NCI-H2029 (cell line): ENCODE data around the gene CRYBG2.
"Not testable (repeated sequence)": the region's sequence is repeated elsewhere in the genome, so short reads cannot be mapped to it uniquely, and the experiment has no call there.

Experiments
- DNase-seq: peaks from one replicate; lab custom pipeline; 2025; lab: John Stamatoyannopoulos, UW

The CRYBG2 gene

DNA sequence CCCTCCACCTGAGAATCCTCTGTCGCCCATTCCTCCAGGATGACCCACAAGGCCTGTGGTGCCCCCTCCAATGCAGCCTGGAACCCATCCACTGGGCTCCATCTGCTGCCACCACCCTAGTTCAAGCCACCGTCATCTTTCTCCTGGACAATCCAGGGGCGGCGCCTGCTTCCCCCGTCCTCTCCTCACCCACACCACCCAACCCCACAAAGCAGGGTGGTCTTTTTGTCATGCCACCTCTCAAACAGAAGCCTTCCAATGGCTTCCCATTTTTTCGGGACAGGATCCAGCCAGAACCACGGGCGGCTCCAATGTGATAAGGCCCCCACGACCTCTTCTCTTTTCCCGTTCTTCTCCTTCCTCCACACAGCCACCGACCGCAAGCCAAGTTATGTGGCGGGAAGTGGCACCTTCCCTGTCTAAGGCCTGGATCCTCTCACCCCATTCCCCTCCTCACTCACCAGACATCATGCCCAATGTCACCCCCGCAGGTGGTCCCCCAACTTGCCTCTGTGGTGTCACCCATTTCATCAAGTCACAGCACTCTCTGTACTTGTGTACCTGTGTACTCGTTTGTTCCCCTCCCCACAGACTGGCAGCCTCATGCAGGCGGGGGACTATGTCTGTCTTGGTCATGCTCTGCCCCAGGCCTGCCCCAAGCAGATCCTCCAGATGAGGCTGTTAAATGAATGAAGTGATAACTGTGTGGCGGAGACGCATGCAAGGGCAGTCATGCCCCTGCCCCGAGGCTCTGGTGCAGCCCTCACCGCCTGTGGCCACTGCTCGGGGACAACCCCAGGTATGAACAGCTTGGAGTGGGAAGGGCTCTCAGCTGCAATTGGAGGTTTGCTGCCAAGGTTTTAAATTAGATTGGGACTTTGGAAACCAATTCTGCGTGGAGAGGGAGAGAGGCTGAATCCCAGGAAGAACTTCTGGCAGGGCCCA is 58.5 kb downstream of the CRYBG2 start:
- no peak for DNase-seq

DNA sequence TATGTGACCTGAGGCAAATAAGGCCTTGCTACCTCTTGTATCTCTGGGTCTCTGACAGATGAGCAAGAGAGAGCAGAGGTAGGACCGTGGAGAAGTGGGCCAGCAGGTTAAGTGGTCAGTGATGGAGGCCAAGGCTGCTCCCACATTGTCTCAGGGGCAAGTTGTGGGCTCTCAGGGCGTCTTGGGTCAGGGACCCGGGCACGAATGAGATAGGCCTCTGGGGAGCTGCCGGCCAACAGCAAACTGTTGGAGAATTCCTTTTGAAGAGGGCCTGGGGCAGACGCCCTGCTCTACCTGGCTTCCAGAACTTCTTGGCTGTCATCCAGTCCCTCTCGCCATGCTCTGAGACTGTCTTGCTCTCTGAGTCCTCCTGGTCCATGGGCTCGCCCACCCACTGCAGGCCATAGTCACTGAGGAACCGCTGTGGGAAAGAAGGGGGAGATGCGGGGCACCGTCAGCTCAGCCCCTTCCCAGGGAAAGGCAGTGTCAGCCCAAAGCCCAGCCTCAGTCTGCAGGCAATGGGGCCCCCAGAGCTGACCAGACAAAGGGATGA is 59.9 kb downstream of the CRYBG2 start:
- no peak for DNase-seq

DNA sequence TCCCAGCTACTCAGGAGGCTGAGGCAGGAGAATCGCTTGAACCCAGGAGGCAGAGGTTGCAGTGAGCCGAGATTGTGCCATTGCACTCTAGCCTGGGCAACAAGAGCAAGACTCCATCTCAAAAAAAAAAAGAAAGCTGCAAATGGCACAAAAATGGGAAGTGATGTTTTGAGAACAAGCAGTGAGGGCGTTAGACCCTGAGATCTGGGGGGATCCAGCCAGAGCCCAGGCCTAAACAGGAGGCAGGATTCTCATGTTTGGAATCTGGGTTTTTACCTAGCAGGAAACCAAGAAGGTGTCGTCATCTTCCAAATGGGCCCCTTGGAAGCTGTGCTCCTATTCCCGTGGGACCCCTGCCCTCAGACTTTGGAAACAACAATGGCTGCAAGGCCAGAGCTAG is 61.2 kb downstream of the CRYBG2 start:
- not testable (repeated sequence) for DNase-seq

DNA sequence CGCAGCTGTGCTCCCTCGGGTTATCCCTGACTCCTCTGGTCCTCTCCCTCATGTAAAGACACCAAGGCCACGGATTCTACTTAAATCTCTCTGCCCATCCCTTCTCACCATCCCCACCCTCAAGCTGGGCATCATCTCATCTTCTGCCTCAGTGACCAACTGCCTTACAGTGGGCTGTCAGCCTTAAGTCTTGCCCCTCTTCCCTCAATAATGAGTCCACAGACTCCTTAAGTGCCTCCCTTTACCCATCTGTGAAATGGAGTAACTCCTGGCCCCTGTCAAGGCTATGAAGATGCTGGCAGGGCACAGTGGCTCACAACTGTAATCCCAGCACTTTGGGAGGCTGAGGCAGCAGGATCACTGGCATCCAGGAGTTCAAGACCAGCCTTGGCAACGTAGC is 62.0 kb downstream of the CRYBG2 start:
- DNase-seq, result no peak

DNA sequence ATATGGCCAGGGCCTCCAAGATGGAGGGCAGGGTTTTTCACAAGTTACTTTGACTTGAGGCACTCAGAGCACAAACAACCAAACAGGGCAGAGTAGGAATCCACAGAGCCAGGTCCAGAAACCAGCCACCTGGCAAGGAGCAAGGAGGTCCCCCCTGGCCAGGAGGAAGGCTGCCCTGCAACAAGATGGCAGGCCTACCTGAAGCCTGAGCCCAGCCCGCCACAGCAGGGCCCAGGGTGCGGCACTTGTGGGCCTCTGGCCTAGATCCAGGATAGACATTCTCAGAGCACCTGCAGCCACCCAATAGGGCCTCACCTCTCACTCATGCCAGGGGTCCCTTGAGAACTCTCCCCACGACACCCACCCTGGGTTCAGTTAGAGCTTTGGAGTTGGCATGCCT is 62.5 kb downstream of the CRYBG2 start:
- DNase-seq, result no peak

DNA sequence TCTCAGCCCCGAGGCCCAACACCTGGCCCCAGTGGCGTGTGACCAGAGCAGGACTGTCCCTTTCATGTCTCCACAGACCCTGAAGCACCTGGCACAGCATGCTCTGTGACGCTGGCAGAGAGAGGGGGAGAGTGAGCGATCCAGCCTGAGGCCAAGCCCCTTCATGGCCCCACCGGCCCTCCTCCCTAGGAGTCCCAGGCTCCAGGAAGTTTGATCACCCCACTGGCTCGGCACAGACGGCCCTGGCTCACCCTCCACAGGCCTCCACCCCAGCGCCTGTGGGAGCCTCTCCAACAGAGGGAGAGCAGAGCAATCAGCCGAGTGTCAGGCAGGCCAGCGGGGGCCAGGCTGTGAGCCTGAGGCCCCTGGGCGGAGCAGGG is 63.1 kb downstream of the CRYBG2 start:
- no peak for DNase-seq

DNA sequence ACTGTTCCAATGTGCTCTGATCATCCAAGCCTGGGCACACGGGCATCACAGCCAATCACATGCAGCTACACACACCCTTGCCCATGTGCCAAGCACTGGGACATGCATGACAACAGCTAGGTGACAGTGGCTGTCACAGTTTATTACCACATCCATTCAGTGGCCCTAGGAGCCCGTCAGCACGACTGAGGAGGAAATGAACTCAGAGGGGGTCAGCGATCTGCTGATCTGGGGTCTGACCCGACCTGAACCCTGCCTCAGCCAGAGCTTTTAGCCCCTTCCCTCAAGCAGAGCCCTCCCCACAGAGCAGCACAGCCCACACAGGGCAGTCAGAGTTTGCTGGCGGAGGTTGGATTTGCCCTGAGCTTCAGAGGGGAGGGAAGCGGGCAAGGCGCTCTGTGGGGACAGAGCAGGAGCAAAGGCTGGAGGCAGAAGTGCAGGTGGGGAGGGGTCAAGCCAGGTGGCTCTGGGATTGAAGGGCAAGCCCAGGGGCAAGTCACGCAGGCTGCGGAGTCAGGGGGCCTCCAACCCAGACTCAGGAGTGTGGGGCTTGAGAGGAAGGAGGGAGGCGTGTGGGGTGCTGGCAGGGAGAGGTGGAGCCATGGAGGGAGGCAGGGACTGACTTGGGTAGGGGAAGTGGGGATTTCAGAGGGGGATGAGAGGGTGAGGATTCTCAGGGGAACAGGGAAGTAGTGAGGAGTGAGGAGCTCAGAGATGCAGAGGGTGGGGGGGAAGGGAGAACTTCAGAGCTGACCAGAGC is 63.6 kb downstream of the CRYBG2 start:
- DNase-seq, result no peak

DNA sequence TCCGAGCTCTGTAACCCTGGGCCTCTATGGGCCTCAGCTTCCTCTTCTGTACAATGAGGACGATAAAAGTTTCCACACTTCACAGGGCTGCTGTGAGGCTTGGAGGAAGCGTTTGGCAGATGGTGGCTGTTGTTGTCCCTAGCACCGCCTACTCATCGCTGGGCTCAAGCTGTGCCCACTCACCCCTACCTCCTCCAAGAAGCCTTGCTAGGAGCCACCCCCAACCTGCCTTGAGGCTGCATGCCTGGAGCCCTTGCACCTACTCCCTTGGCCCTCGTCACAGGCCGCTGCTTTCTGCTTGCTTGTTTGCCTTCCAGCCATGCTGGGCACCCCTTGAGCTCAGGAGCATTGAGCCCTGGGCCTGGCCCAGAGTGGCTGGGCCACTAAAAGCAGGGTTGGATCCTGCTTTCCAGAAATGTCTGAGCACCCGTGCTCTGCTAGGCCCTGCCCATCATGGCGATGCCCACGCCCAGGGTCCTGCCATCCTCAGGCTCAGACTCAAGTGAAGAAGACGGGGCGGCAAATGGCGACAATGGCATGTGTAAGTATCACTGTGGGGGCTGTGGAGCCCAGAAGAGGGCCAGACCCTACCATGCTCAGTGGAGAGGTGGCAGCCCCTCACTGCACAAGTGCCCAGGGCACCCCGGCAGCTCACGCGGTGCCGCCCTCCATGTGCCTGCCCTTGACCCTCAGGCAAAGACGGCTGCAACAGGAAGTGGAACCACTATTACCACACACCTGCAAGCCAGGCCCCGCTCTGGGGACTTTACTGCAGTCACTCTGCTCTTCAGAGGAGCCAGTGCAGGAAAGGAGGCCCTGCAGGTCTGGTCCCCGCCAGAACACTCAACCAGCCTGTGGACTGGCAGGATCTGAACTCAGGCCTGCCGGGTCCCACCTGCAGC is 64.5 kb downstream of the CRYBG2 start:
- no peak for DNase-seq

DNA sequence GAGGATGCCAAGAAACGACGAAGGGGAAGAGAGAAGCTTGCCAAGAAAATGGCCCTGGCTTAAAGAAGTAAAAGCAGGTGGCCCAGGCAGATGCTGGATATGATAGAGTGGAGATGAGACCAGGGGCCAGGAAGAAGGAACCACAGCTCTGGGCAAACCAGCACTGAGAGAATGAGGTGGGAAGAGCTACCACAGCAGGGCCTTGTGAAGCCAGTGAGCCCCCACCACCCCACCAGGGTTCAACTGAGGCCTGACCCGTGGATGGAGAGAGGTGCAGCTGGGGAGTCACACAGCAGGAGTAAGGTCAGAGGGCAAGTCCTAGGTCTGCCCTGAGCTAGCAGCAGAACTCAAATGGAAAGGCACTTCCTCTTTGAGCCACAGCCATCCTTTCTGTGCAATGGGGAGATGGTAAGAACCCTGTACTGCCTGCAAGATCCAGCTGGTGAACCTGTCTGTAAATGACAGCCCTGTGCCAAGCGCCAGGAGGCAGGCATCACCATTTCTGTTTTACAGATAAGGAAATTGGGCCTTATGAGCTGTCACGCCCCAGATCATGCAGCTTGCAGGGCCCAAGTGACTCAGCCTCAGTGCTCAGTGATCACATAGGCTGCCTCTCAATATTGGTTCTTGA is 65.5 kb downstream of the CRYBG2 start:
- no peak for DNase-seq

DNA sequence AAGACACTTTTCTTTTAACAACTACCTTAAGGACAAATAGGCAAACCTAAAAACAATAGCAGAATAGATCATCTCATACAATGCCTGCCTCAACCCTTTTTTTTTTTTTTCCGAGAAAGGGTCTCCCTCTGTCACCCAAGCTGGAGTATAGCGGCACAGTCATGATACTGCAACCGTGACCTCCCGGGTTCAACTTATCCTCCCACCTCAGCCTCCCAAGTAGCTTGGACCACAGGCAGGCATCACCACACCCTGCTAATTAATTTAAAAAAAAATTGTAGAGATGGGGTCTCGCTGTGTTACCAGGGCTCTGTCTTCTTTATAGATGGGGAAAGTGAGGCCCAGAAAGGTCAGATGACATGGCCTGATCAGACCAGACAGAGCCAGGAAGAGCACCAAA is 66.1 kb downstream of the CRYBG2 start:
- no peak for DNase-seq

DNA sequence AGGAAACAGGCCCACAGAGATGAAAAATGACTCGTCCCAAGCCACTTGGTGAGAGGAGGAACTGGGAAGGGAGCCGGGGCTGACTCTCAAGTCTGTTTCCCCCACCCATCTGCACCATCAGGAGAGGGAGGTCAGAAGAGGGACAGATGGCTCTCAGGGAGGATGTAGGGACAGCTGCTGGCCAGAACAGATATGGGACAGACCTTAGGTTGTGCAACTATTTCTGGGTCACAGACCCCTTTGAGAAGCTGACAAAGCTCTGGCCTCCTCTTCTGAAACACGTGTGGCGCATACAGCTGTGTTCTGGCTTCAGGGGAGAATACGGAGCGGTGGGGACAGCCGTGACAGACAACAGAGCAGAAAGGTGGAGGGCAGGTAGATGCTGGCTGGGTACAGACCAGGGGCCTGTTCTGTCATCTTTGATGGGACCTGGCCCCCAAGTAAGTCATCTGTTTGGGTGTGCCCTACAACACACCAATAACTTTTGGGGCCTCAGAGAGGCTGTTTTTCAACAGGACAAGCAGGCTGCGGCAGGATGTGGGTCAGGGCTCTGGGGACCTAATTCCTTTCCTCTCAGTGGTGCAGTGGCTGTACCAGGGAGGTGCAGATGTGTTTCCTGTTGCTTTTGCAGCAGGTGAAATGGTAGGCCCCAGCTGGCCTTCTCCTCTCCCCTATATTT is 66.8 kb downstream of the CRYBG2 start:
- DNase-seq, result no peak

DNA sequence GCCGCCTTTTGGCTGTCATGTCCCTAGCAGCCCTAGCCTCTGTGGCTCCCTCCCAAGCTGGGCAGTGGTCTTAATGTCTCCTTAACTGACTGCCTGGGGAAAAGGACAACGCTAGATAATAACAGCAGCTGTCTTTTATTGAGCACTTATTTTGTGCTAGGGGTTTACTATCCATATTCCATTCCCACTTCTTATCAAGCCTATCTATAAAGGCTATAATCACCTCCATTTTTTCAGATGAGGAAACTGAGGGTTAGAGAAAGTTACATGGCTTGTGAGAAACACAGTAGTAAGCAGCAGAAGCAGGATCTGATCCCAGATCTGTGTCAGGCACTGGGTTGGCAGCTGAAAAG is 67.9 kb downstream of the CRYBG2 start:
- no peak for DNase-seq

DNA sequence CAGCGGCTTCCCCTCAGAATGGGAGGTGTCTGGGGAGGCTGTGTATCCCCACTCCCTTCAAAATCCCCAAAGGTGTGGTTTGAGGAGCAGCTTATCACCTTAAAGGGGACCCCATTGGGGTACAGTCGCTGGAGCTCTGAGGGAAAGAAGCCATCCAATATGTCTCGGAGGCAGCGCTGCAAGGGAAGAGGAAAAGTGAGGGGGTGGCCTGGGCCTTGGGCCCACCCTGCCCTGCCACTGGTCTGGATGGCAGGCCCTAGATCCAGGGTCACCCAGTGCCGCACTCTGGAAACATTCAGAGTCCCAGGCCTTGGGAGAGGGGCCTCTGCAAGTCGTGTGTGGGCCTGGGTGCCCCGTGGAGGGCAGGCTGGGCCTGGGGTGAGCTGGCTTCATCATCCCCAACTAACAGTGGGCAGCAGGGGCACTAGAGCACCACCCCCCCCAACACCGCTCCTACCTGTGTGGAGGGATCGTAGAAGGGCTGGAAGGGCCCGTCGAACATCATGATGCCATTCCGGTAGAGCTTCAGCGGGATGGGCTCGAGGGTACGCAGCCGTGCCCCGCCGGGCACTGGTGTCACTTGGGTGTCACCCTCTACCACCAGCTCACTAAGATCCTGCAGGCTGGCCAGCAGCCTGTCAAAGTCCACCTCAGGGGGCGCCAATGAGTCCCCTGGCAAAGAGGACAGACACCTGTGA is 68.4 kb downstream of the CRYBG2 start:
- no peak for DNase-seq

DNA sequence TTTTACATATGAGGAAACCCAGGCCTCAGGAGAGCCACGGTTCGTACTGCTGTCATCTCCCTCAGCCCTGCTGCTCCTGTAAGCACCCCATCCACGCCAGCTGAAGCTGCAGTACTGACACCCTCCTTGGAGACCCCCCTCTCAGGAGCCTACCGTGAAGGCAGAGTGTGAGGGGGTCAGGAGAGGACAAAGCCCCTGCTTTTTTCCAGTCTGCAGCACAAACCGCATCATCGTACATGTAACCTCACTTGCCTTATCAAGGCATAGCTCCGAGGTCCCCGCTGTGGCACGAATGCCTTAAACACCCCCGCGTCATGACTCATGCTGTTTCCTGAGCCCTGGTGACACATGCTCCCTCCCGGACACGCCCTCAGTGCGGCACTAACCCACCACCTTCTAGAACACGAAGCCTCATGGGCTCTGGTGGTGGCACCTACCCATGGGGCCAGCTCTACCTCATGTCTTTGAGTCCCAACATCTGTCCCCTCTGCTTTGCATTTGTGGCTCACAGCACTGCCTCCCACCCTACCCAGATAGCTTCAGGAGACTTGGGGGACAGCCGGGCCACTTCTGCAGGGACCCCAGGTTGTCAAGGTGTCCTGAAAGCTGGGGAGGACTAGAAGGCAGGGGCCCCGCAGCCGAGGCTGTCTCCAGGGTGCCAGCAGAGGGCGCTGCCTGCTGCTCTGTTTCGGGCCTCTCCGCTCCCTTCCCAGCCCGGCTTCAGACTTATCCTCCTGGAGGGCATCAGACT is 69.2 kb downstream of the CRYBG2 start:
- DNase-seq, result no peak

DNA sequence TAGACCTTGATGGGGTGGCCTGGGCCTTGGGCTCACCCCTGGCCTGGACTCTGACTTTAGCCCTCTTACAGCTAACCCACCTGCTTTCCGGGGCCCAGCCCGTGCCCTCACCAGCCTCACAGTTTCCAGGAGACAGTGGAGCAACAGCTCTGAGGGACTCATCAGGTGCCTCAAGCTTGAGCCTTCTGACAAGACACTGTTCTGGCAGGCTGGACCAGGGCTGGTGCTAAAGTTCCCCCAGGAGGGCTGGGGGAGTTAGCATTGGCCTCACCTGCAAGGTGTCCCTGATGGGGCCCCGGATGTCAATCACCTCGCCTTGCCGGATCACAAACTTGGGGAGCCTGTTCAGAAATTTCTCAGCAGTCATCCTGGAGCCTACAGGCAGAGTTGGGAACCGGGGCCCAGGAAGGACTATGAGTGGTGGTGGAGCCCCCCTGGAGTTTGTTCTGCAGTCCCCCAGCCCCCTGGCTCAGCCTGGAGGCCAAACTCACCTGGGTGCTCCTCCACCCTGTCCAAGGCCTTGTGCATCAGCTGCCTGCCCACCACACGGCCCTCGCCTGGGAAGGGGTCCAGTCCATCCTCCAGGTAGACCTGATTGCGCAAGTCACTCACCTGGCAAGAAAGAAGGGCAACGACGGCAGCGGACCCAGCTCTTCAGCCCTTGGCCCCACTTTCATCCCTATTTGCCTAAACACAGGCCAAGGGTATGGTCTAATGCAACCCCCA is 69.9 kb downstream of the CRYBG2 start:
- DNase-seq, result no peak

DNA sequence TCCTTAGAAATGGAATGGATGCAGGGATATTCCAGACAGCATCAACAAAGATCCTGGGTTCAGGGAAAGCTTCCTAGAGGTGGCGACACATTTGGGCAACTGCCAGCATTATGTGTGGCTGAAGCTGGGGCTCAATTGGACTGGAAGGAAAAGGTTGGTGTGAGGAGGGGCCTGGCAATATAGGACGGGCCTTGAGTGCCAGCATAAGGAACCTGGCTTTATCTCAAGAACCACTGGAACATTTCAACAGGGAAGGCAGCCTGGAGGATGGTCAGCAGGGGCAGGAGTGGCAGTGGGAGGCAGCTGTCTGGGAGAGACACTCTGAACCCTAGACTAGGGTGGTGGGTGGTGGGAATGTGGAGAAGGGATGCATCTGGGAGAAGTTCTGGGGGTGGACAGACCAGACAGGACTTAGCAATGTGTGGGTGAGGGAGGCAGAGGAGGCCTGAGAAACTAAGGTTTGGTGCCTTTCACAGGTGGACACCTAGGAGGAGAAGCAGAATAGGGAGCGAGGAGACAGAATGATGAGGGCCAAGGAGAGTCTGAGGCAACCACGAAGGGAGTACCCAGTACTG is 70.6 kb downstream of the CRYBG2 start:
- no peak for DNase-seq

DNA sequence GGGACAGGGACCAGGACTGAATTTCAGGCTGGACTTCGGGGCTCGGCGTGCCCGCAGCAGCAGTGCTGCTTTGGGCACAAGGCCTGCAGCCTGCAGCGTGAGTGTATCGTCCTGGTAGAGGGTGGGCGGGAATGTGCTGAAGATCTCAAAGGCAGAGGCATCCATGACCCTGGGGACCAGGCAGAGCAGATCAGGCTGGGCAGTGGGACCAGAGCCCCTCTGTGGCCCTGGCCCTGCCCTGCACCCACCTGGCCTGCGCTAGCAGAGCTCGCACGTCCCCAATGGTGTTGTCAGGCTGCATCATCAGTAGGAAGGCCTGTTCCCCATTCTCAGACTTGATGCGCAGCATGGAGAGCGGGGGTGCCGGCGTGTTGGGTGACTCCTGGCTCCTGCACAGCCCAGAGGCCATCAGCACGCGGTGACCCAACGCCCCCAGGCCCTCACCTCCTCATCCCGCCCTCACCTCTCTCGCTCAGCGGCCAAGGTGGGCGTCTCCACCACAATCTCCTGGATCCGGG is 71.5 kb downstream of the CRYBG2 start:
- DNase-seq, result no peak

DNA sequence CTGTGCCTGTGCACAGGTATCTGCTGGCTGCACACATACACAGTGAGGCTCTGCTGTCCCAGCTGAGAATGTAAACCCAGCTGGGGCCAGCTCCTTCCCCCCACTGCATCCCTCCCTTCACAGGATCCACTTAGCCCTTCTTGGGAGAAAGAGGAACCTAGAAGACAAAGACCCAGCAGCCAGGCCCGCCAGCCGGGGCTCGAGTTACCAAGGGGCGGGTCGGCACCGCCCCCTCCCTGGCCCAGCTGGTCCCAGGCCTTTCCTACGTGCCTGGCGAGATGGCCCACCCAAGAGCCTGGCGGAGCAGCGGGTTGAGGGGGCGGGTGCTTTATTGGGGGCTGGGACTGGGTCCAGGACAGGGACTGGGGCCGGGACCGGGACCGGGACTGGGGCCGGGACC is 72.0 kb downstream of the CRYBG2 start:
- no peak for DNase-seq
